K562 (cell line): Measurements from ENCODE around the gene AP3M1. TPM values are rescaled to one million over a fixed set of nuclear protein-coding genes. Genes with fewer than 3 reads are reported as not detected.

Source experiments
- ASH1L ChIP-seq: fragments of 450-650 bp; IDR thresholded peaks from 2 replicates; pipeline ENCODE4 v1.6.1; 2018; ENCODE audit warnings: borderline replicate concordance, mild to moderate bottlenecking, low read depth; ENCODE audit not compliant: partially characterized antibody
- ATF1 ChIP-seq, 2 experiments: fragments of 450-650 bp in 1 of 2; IDR thresholded peaks; 2 replicates each; pipeline ENCODE4 v1.6.1; 2016; ENCODE audit warnings: missing compliant biosample characterization in 1 of 2, missing genetic modification characterization in 1 of 2
- ELF2 ChIP-seq: fragments of 250-450 bp; sonication (Bioruptor Pico); IDR thresholded peaks from 2 replicates; pipeline ENCODE4 v1.5.0; 2021; ENCODE audit warnings: mild to moderate bottlenecking
- FOS ChIP-seq: IDR thresholded peaks from 3 replicates; pipeline ENCODE4 v1.6.1; 2011; ENCODE audit not compliant: insufficient read length; ENCODE audit errors: extremely low read depth
- KDM1A ChIP-seq, 2 experiments: fragments of 450-650 bp; IDR thresholded peaks; 2 replicates each; pipeline ENCODE4 v1.6.1; 2016; ENCODE audit warnings: mild to moderate bottlenecking in 2 of 2
- L3MBTL2 ChIP-seq: fragments of 450-650 bp; IDR thresholded peaks from 2 replicates; pipeline ENCODE4 v1.6.1; 2016; ENCODE audit warnings: mild to moderate bottlenecking, moderate library complexity
- LARP7 ChIP-seq: fragments of 450-650 bp; IDR thresholded peaks from 2 replicates; pipeline ENCODE4 v1.6.1; 2016
- MTA3 ChIP-seq: fragments of 450-650 bp; formaldehyde crosslinking; IDR thresholded peaks from 2 replicates; pipeline ENCODE4 v1.6.1; 2017; ENCODE audit warnings: mild to moderate bottlenecking, borderline replicate concordance
- NR1H2 ChIP-seq: sonication (generic); formaldehyde crosslinking; IDR thresholded peaks from 2 replicates; pipeline ENCODE4 v1.4.0; 2020; ENCODE audit warnings: mild to moderate bottlenecking, missing genetic modification reagents
- RBM39 ChIP-seq: fragments of 200-400 bp; formaldehyde crosslinking; optimal IDR thresholded peaks from 2 replicates; pipeline ENCODE3; 2018; ENCODE audit warnings: low read depth, low read length
- REST ChIP-seq, 2 experiments: fragments of 450-650 bp; formaldehyde crosslinking in 1 of 2; IDR thresholded peaks; 2 replicates each; pipeline versions ENCODE4 v1.4.0 to v1.6.1; 2014 to 2020; ENCODE audit warnings: mild to moderate bottlenecking in 2 of 2, borderline replicate concordance in 1 of 2, low read depth in 1 of 2
- SRSF9 ChIP-seq: fragments of 200-400 bp; formaldehyde crosslinking; IDR thresholded peaks from 2 replicates; pipeline ENCODE4 v1.6.1; 2017; ENCODE audit warnings: low read depth, low read length, borderline replicate concordance
- STAT5A ChIP-seq: IDR thresholded peaks from 2 replicates; pipeline ENCODE4 v1.6.1; 2012; ENCODE audit warnings: low read length, inconsistent platforms, borderline replicate concordance
- TOE1 ChIP-seq, 2 experiments: fragments of 450-650 bp in 1 of 2; sonication (generic) in 1 of 2; formaldehyde crosslinking in 1 of 2; IDR thresholded peaks; 2 replicates each; pipeline versions ENCODE4 v1.7.1 to v1.8.0; 2016 to 2022; ENCODE audit warnings: borderline replicate concordance in 2 of 2, mild to moderate bottlenecking in 2 of 2, antibody characterized with exemption in 1 of 2, inconsistent platforms in 1 of 2, low read depth in 1 of 2, missing genetic modification reagents in 1 of 2, moderate library complexity in 1 of 2
- ZNF280B ChIP-seq: fragments of 250-450 bp; sonication (Bioruptor Pico); IDR thresholded peaks from 2 replicates; pipeline ENCODE4 v1.5.1; 2021; ENCODE audit warnings: mild to moderate bottlenecking
- polyA plus RNA-seq, 8 experiments: library from polyadenylated mRNA; depleted of rRNA in 4 of 8; stranded (reverse) in 5 of 8; unstranded in 3 of 8; fragments of >200 nt; fragmentation: Nextera tagmentation in 2 of 8; fragmentation: Illumina TruSeq in 1 of 8; extraction: Ambion mirVana in 2 of 8; extraction: Trizol in 1 of 8; gene quantifications; 2 replicates each; pipeline versions ENCODE4 v1.2.1 to v1.2.3, GENCODE V29; 2011 to 2014; ENCODE audit warnings: inconsistent platforms in 1 of 8, missing spikeins in 1 of 8
- total RNA-seq, 7 experiments: library from RNA; depleted of rRNA in 6 of 7; stranded (reverse); fragments of >200 nt in 6 of 7; fragmentation: Illumina TruSeq in 2 of 7; extraction: Trizol in 2 of 7; gene quantifications; 2 replicates each; pipeline versions ENCODE4 v1.2.1 to v1.2.3, GENCODE V29; 2011 to 2021; ENCODE audit warnings: low replicate concordance in 1 of 7

Gene AP3M1
- total and polyA plus RNA-seq, 9 of the 15 experiments (the other 6 are each of a cell fraction or from before 2014, with no cell fraction given) = 44.3 to 135 (median 67.6) TPM

GRCh38 chr10:74150990-74151878 is 606 bp upstream of the AP3M1 start, which contains the start of gene ADK (continued):
- TF ChIP-seq L3MBTL2 (peak; percentile 74), ATF1 (CRISPR knock-in tag; IDR thresholded peaks at IDR 0.05) (no peak), ATF1 (tag; IDR thresholded peaks at IDR 0.05) (peak; percentile 92), ZNF280B (CRISPR knock-in tag) (0 out of 2 replicates have a peak, but pooled peaks have one; percentile 40), REST (IDR thresholded peaks at IDR 0.05; ENCODE audit: borderline replicate concordance) (peak; percentile 75), REST (CRISPR knock-in tag; IDR thresholded peaks at IDR 0.05; ENCODE audit: low read depth) (0 out of 2 replicates have a peak, but pooled peaks have one; percentile 62), NR1H2 (CRISPR knock-in tag) (peak; percentile 82; the same call in 1 of the 2 replicates), STAT5A (no peak), FOS (no peak), ASH1L (no peak), LARP7 (peak; percentile 88; the same call in 1 of the 2 replicates), ELF2 (CRISPR knock-in tag) (no peak), MTA3 (peak; percentile 95), TOE1 (IDR thresholded peaks at IDR 0.05; ENCODE audit: borderline replicate concordance) (0 out of 2 replicates have a peak, but pooled peaks have one; percentile 18), TOE1 (CRISPR knock-in tag; IDR thresholded peaks at IDR 0.05; ENCODE audit: borderline replicate concordance, low read depth) (no peak), KDM1A (IDR thresholded peaks at IDR 0.05) (no peak), RBM39 (no peak), SRSF9 (no peak)
